ENCODE measurements around the gene CEP85L.

Gene CEP85L

DNA sequence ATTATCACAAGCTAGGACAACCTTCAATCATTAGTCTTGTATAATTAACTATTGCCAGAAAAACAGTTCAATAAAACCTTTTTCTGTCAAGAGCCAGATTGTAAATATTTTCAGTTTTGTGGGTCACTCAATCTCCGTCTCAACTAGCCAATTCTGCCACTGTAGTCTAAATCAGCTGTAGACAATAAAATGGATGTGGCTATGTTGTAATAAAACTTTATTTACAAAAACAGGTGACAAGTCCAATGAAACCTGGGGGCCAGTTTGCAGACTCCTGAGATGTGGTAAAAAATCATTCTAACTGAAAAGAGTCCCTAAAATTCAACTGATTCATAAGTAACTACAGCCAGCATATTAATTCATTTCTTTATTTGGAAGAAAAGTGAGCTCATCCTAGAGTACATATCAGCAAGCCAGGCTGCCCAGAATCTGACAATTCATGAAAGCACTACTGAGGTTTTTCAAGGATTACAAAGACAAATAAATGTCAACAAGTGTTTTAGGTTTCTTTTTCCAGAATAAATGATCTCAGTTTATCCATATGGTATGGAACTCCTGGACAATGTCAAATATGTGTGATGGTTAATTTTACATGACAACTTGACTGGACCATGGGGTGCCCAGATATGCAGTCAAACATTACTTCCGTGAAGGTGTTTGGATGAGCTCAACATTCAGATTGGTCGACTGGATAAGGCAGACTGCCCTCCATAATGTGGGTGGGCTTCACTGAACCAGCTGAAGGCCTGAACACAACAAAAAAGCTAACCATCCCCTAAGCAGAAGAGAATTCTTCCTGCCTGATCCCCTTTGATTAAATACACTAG lies 15.3 kb downstream of the CEP85L start:
- H3K27ac ChIP-seq (ENCODE audit: low read depth, low read length): no peak overlapping the region

DNA sequence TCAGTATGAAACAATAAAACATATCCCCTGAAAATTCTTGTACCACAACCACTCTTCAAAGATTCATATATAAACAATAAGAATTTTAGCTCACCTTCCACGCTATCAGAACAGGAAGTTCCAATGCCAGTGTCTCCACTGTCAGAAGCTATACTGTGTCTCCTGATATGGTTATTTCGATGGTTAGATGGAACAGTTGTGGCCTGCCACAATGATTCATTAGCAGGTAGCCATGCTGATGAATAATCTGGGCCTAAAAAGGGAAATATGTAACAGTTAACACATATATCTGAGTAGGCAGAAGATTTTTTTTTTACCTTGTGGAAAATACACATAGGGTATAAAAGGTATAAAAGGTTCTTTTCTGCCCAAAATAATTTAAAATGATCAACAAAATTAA lies 19.0 kb downstream of the CEP85L start:
- no peak overlapping the region for H3K27ac ChIP-seq (ENCODE audit: low read depth, low read length)
- TF ChIP-seq EZH2phosphoT487 (conservative IDR thresholded peaks at IDR 0.05; ENCODE audit: low read length): no peak
- TF ChIP-seq, protein P1, sequence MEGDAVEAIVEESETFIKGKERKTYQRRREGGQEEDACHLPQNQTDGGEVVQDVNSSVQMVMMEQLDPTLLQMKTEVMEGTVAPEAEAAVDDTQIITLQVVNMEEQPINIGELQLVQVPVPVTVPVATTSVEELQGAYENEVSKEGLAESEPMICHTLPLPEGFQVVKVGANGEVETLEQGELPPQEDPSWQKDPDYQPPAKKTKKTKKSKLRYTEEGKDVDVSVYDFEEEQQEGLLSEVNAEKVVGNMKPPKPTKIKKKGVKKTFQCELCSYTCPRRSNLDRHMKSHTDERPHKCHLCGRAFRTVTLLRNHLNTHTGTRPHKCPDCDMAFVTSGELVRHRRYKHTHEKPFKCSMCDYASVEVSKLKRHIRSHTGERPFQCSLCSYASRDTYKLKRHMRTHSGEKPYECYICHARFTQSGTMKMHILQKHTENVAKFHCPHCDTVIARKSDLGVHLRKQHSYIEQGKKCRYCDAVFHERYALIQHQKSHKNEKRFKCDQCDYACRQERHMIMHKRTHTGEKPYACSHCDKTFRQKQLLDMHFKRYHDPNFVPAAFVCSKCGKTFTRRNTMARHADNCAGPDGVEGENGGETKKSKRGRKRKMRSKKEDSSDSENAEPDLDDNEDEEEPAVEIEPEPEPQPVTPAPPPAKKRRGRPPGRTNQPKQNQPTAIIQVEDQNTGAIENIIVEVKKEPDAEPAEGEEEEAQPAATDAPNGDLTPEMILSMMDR (IDR thresholded peaks at IDR 0.05; ENCODE audit: insufficient read depth, low read length, poor library complexity, severe bottlenecking): no peak
- no peak overlapping the region for H3K4me3 ChIP-seq (ENCODE audit: insufficient read depth, low read length, poor library complexity, severe bottlenecking)
- H3K9me2 ChIP-seq (replicated peaks; ENCODE audit: insufficient read depth, low read length): no peaks in the 10 kb centered on the region
- H3K79me2 ChIP-seq (ENCODE audit: insufficient read depth, low read length): no peaks in the 10 kb centered on the region; the same call in 1 of the 2 replicates
- H3K4me2 ChIP-seq (ENCODE audit: low read depth, low read length, poor library complexity, severe bottlenecking): no peak overlapping the region
- no peak overlapping the region for H2AFZ ChIP-seq (ENCODE audit: low read depth, low read length, severe bottlenecking)
- no peaks in the 10 kb centered on the region for H3K27me3 ChIP-seq (ENCODE audit: low read length)
- no peak overlapping the region for H3K9ac ChIP-seq (ENCODE audit: low read length)
- H3K36me3 ChIP-seq (ENCODE audit: low read length): no peaks in the 10 kb centered on the region
- H3K9me3 ChIP-seq (ENCODE audit: insufficient read depth, low read length): no peaks in the 10 kb centered on the region
- no peaks in the 10 kb centered on the region for H4K20me1 ChIP-seq (ENCODE audit: low read depth, low read length)
- no peaks in the 10 kb centered on the region for H3F3A ChIP-seq (ENCODE audit: insufficient read depth)

More for the DNA sequence above, 15.3 kb downstream of the CEP85L start:
- Histone ChIP-seq H3K27me3 (ENCODE audit: low read length) (no peaks in the 10 kb centered on the region), H3F3A (ENCODE audit: insufficient read depth) (no peaks in the 10 kb centered on the region), H3K4me3 (ENCODE audit: insufficient read depth, low read length, poor library complexity, severe bottlenecking) (no peak overlapping the region), H3K9me2 (replicated peaks; ENCODE audit: insufficient read depth, low read length) (no peaks in the 10 kb centered on the region), H3K9ac (ENCODE audit: low read length) (no peak overlapping the region), H3K9me3 (ENCODE audit: insufficient read depth, low read length) (no peaks in the 10 kb centered on the region), H4K20me1 (ENCODE audit: low read depth, low read length) (peaks cover 4% of the 10 kb centered on the region; the same call in 1 of the 2 replicates), H3K79me2 (ENCODE audit: insufficient read depth, low read length) (no peaks in the 10 kb centered on the region; the same call in 1 of the 2 replicates), H3K4me2 (ENCODE audit: low read depth, low read length, poor library complexity, severe bottlenecking) (no peak overlapping the region), H2AFZ (ENCODE audit: low read depth, low read length, severe bottlenecking) (no peak overlapping the region), H3K36me3 (ENCODE audit: low read length) (no peaks in the 10 kb centered on the region)
- TF ChIP-seq, protein P1 (IDR thresholded peaks at IDR 0.05; ENCODE audit: insufficient read depth, low read length, poor library complexity, severe bottlenecking): no peak
- no peak for TF ChIP-seq EZH2phosphoT487 (conservative IDR thresholded peaks at IDR 0.05; ENCODE audit: low read length)

DNA sequence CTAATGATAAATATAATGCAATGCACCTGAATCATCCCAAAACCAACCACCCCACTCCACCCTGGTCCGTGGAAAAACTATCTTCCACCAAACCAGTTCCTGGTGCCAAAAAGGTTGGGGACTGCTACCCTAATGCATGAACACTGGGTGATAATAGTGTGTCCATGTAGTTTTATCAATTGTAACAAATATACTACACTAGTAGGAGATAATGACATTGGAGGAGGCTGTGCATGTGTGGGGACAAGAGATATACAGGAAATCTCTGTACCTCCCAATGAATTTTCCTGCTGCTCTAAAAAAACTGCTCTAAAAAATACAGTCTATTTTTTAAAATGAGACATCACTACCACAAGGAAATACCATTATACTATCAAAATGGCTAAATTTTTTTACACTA lies 20.5 kb downstream of the CEP85L start:
- H3K9me2 ChIP-seq (replicated peaks; ENCODE audit: insufficient read depth, low read length): no peaks in the 10 kb centered on the region
- no peaks in the 10 kb centered on the region for H3F3A ChIP-seq (ENCODE audit: insufficient read depth)
- H3K9ac ChIP-seq (ENCODE audit: low read length): no peak overlapping the region
- H3K27ac ChIP-seq (ENCODE audit: low read depth, low read length): no peak overlapping the region
- no peaks in the 10 kb centered on the region for H3K36me3 ChIP-seq (ENCODE audit: low read length)
- no peaks in the 10 kb centered on the region for H3K27me3 ChIP-seq (ENCODE audit: low read length)
- H3K4me2 ChIP-seq (ENCODE audit: low read depth, low read length, poor library complexity, severe bottlenecking): no peak overlapping the region
- H2AFZ ChIP-seq (ENCODE audit: low read depth, low read length, severe bottlenecking): no peak overlapping the region
- H3K79me2 ChIP-seq (ENCODE audit: insufficient read depth, low read length): no peaks in the 10 kb centered on the region; the same call in 1 of the 2 replicates
- no peaks in the 10 kb centered on the region for H3K9me3 ChIP-seq (ENCODE audit: insufficient read depth, low read length)
- H4K20me1 ChIP-seq (ENCODE audit: low read depth, low read length): no peaks in the 10 kb centered on the region
- TF ChIP-seq, protein P1 (IDR thresholded peaks at IDR 0.05; ENCODE audit: insufficient read depth, low read length, poor library complexity, severe bottlenecking): no peak
- TF ChIP-seq EZH2phosphoT487 (conservative IDR thresholded peaks at IDR 0.05; ENCODE audit: low read length): no peak
- no peak overlapping the region for H3K4me3 ChIP-seq (ENCODE audit: insufficient read depth, low read length, poor library complexity, severe bottlenecking)
